H9 (cell line): ENCODE data around the gene GPLD1. TPM values are rescaled to one million over a fixed set of nuclear protein-coding genes. Genes with fewer than 3 reads are reported as not detected.

Source experiments
- DNase-seq: peaks from one replicate; pipeline ENCODE4 v3.0.0-alpha.2; 2017
- H2AFZ ChIP-seq: one replicate; pipeline ENCODE4 v1.6.1; 2013; ENCODE audit warnings: mild to moderate bottlenecking, low read length, control low read depth, moderate library complexity
- H2AK5ac ChIP-seq: 2 replicates; pipeline ENCODE4 v1.6.1; 2013; ENCODE audit warnings: low read length, control low read depth, mixed read lengths; ENCODE audit not compliant: insufficient read length
- H2BK120ac ChIP-seq: one replicate; pipeline ENCODE4 v1.6.1; 2013; ENCODE audit warnings: low read depth, mild to moderate bottlenecking, low read length, control low read depth, inconsistent platforms; ENCODE audit not compliant: poor library complexity, severe bottlenecking
- H2BK12ac ChIP-seq: 2 replicates; pipeline ENCODE4 v1.6.1; 2013; ENCODE audit warnings: low read length, control low read depth, mixed read lengths, low read depth; ENCODE audit not compliant: insufficient read length
- H2BK15ac ChIP-seq: 2 replicates; pipeline ENCODE4 v1.6.1; 2013; ENCODE audit warnings: low read depth, low read length, control low read depth
- H2BK20ac ChIP-seq: one replicate; pipeline ENCODE4 v1.6.1; 2013; ENCODE audit warnings: low read depth, mild to moderate bottlenecking, low read length, control low read depth, inconsistent platforms; ENCODE audit not compliant: poor library complexity, severe bottlenecking
- H2BK5ac ChIP-seq: 2 replicates; pipeline ENCODE4 v1.6.1; 2013; ENCODE audit warnings: low read length, control low read depth, mixed read lengths; ENCODE audit not compliant: insufficient read length
- H3K14ac ChIP-seq: 2 replicates; pipeline ENCODE4 v1.6.1; 2013; ENCODE audit warnings: low read length, control low read depth; ENCODE audit not compliant: insufficient read depth
- H3K18ac ChIP-seq: 2 replicates; pipeline ENCODE4 v1.6.1; 2013; ENCODE audit warnings: low read depth, mild to moderate bottlenecking, mixed read lengths, low read length, control low read depth; ENCODE audit not compliant: insufficient read length
- H3K23ac ChIP-seq: 2 replicates; pipeline ENCODE4 v1.6.1; 2013; ENCODE audit warnings: low read length, control low read depth, mixed read lengths, low read depth; ENCODE audit not compliant: insufficient read length
- H3K23me2 ChIP-seq: 2 replicates; pipeline ENCODE4 v1.6.1; 2013; ENCODE audit warnings: low read depth, mild to moderate bottlenecking, mixed read lengths, low read length, control low read depth; ENCODE audit not compliant: insufficient read length, poor library complexity, severe bottlenecking
- H3K27ac ChIP-seq: 2 replicates; pipeline ENCODE4 v1.5.1; 2013; ENCODE audit warnings: low read length, control low read depth, mixed read lengths, low read depth; ENCODE audit not compliant: insufficient read length
- H3K27me3 ChIP-seq: 2 replicates; pipeline ENCODE4 v1.6.1; 2013; ENCODE audit warnings: low read length, control low read depth, inconsistent platforms; ENCODE audit not compliant: insufficient read depth
- H3K4ac ChIP-seq: 2 replicates; pipeline ENCODE4 v1.6.1; 2013; ENCODE audit warnings: low read depth, mild to moderate bottlenecking, control low read depth, inconsistent platforms, low read length, moderate library complexity
- H3K4me1 ChIP-seq: 2 replicates; pipeline ENCODE4 v1.6.1; 2013; ENCODE audit warnings: low read length, control low read depth, inconsistent platforms; ENCODE audit not compliant: insufficient read depth
- H3K4me2 ChIP-seq: 2 replicates; pipeline ENCODE4 v1.6.1; 2013; ENCODE audit warnings: low read length, control low read depth, mixed read lengths; ENCODE audit not compliant: insufficient read length, insufficient read depth
- H3K56ac ChIP-seq: 2 replicates; pipeline ENCODE4 v1.6.1; 2013; ENCODE audit warnings: low read depth, mild to moderate bottlenecking, mixed read lengths, low read length, control low read depth; ENCODE audit not compliant: insufficient read length
- H3K79me1 ChIP-seq: 2 replicates; pipeline ENCODE4 v1.6.1; 2013; ENCODE audit warnings: low read depth, mild to moderate bottlenecking, moderate library complexity, low read length, control low read depth, inconsistent platforms; ENCODE audit not compliant: insufficient read depth, poor library complexity, severe bottlenecking
- H3K79me2 ChIP-seq: 2 replicates; pipeline ENCODE4 v1.6.1; 2013; ENCODE audit warnings: low read length, control low read depth, inconsistent platforms; ENCODE audit not compliant: insufficient read depth
- H3K9ac ChIP-seq: 2 replicates; pipeline ENCODE4 v1.6.1; 2013; ENCODE audit warnings: low read length, control low read depth, mixed read lengths; ENCODE audit not compliant: insufficient read length; ENCODE audit errors: extremely low read depth
- H3K9me3 ChIP-seq: one replicate; pipeline ENCODE4 v1.6.1; 2013; ENCODE audit warnings: low read depth, low read length, inconsistent platforms; ENCODE audit not compliant: control insufficient read depth
- H3T11ph ChIP-seq: one replicate; pipeline ENCODE4 v1.6.1; 2013; ENCODE audit warnings: mild to moderate bottlenecking, low read length, control low read depth, inconsistent platforms
- H4K20me1 ChIP-seq: one replicate; pipeline ENCODE4 v1.6.1; 2013; ENCODE audit not compliant: control insufficient read depth, insufficient read length, insufficient read depth
- H4K5ac ChIP-seq: 2 replicates; pipeline ENCODE4 v1.6.1; 2013; ENCODE audit warnings: low read depth, mild to moderate bottlenecking, mixed read lengths, low read length, control low read depth; ENCODE audit not compliant: insufficient read length
- H4K8ac ChIP-seq: replicated peaks from 2 replicates; pipeline ENCODE4 v1.6.1; 2013; ENCODE audit warnings: low read length, control low read depth, mixed read lengths, low read depth; ENCODE audit not compliant: insufficient read length
- H4K91ac ChIP-seq: 2 replicates; pipeline ENCODE4 v1.6.1; 2013; ENCODE audit warnings: low read depth, mild to moderate bottlenecking, moderate library complexity, mixed read lengths, low read length, control low read depth; ENCODE audit not compliant: insufficient read length
- H3K27ac Mint-ChIP-seq, 3 experiments: 2 replicates in 2 of 3; 3 replicates in 1 of 3; pipeline ENCODE4 v1.8.0; 2020 to 2021; ENCODE audit warnings: mixed read lengths in 3 of 3, mild to moderate bottlenecking in 1 of 3, moderate library complexity in 1 of 3
- H3K27me3 Mint-ChIP-seq: 2 replicates; pipeline ENCODE4 v1.8.0; 2021; ENCODE audit warnings: low read depth, mild to moderate bottlenecking, moderate library complexity, mixed read lengths
- H3K36me3 Mint-ChIP-seq, 3 experiments: 2 replicates in 2 of 3; 3 replicates in 1 of 3; pipeline ENCODE4 v1.8.0; 2020 to 2021; ENCODE audit warnings: low read depth in 3 of 3, mixed read lengths in 3 of 3; ENCODE audit not compliant: insufficient read depth in 1 of 3
- H3K4me1 Mint-ChIP-seq, 2 experiments: 2 replicates each; pipeline ENCODE4 v1.8.0; 2020; ENCODE audit warnings: mixed read lengths in 2 of 2
- H3K4me3 Mint-ChIP-seq, 2 experiments: 2 replicates in 1 of 2; 3 replicates in 1 of 2; pipeline ENCODE4 v1.8.0; 2020 to 2021; ENCODE audit warnings: mild to moderate bottlenecking in 2 of 2, mixed read lengths in 2 of 2, moderate library complexity in 1 of 2
- H3K9me3 Mint-ChIP-seq, 2 experiments: 2 replicates in 1 of 2; 3 replicates in 1 of 2; pipeline ENCODE4 v1.8.0; 2020; ENCODE audit warnings: mild to moderate bottlenecking in 2 of 2, mixed read lengths in 2 of 2, moderate library complexity in 1 of 2
- WGBS: extraction: QIAGEN DNeasy Blood & Tissue Kit; methylation state at CpG from one replicate; pipeline ENCODE4 v1.1.7; 2013; ENCODE audit warnings: missing lambda C conversion rate, low lambda C conversion rate, mixed read lengths; ENCODE audit not compliant: insufficient read length; ENCODE audit errors: extremely low coverage; 5-methylcytosine and 5-hydroxymethylcytosine counted together
- total RNA-seq: library from RNA; stranded (reverse); gene quantifications from 2 replicates; pipeline ENCODE4 v1.2.1, GENCODE V29; 2021
- TF ChIP-seq, protein P1 (sequence below): fragments of 200-600 bp; sonication (generic); conservative IDR thresholded peaks from 3 replicates; pipeline ENCODE4 v1.8.0; 2021; ENCODE audit warnings: antibody characterized with exemption, mild to moderate bottlenecking

Gene GPLD1
- total RNA-seq, 1 experiment from 2014 or later = 8.0 TPM

DNA sequence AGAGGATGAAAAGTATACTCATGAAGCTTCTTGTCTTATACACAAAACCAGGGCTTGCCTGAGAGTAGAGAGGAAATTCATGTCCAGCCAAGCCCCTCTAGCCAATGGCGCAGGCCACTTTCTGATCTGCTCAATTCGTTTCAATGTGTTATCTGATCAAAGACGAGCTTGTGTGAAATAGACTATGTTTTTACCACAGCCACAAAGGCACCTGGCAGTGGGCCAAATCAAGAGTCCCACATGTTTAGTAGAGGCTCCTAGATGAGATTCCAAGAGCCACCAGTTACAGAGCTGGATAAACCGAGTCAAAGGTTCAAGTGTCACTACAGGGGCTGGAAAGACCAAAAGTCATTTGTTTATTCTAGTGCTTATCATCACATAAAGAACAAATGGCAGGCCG is 34.9 kb downstream of the GPLD1 start:
- Histone ChIP-seq H3K27me3 (no peaks in the 10 kb centered on the region), H3K23ac (no peak overlapping the region), H2BK5ac (no peak overlapping the region), H2BK12ac (no peak overlapping the region), H3K14ac (no peak overlapping the region), H2BK15ac (no peak overlapping the region), H4K91ac (no peak overlapping the region), H3K79me1 (no peaks in the 10 kb centered on the region), H3K56ac (no peak overlapping the region), H2AFZ (no peak overlapping the region), H3K4ac (no peak overlapping the region), H3K9ac (no peak overlapping the region), H4K8ac (no peak overlapping the region), H4K20me1 (no peaks in the 10 kb centered on the region), H2BK120ac (no peak overlapping the region), H3K23me2 (no peaks in the 10 kb centered on the region), H2AK5ac (no peak overlapping the region), H4K5ac (no peak overlapping the region), H3K4me2 (no peak overlapping the region), H3T11ph (no peak overlapping the region), H2BK20ac (no peak overlapping the region), H3K18ac (no peak overlapping the region), H3K9me3 (no peaks in the 10 kb centered on the region), H3K4me1 (no peaks in the 10 kb centered on the region), H3K79me2 (no peaks in the 10 kb centered on the region), H3K27ac (no peak overlapping the region)
- DNase-seq = no peak
- peaks cover 3 to 4% of the 10 kb centered on the region in 2 experiments; a peak in 2 of 4 replicates for H3K4me1 Mint-ChIP-seq
- H3K27ac Mint-ChIP-seq = no peak overlapping the region
- WGBS = no CpG with 5 or more reads among the region's 5 CpGs
- H3K9me3 Mint-ChIP-seq = no peaks in the 10 kb centered on the region
- H3K36me3 Mint-ChIP-seq = peaks cover 0 to 5% (median 0%) of the 10 kb centered on the region in 3 experiments; a peak in 2 of 7 replicates
- no peak overlapping the region for H3K4me3 Mint-ChIP-seq
- no peaks in the 10 kb centered on the region for H3K27me3 Mint-ChIP-seq
- TF ChIP-seq, protein P1, sequence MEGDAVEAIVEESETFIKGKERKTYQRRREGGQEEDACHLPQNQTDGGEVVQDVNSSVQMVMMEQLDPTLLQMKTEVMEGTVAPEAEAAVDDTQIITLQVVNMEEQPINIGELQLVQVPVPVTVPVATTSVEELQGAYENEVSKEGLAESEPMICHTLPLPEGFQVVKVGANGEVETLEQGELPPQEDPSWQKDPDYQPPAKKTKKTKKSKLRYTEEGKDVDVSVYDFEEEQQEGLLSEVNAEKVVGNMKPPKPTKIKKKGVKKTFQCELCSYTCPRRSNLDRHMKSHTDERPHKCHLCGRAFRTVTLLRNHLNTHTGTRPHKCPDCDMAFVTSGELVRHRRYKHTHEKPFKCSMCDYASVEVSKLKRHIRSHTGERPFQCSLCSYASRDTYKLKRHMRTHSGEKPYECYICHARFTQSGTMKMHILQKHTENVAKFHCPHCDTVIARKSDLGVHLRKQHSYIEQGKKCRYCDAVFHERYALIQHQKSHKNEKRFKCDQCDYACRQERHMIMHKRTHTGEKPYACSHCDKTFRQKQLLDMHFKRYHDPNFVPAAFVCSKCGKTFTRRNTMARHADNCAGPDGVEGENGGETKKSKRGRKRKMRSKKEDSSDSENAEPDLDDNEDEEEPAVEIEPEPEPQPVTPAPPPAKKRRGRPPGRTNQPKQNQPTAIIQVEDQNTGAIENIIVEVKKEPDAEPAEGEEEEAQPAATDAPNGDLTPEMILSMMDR = no peak
